ENCODE data around the gene CDC5L.

Gene CDC5L

DNA sequence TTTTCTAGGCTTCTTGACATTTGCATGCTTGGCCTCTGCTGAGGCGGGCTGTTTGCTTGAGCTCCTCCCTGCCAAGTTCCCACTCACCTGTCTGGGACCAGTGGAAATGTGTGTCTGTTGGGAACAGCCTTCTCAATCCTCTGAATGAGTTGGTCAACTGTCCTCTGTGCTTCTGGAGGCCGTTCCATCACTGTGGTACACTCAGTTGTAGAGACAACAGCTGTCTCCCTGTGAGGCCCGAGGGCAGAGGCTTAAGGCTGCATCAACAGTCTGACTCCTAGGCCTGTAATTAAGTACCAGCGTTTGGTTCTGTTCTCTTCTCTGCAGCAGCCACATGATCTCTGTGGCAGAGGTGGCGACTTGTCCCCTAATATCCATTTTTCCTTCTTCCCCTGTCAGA, 110.9 kb downstream of the CDC5L start:
- DNase-seq (ENCODE audit: low spot score): no peak

DNA sequence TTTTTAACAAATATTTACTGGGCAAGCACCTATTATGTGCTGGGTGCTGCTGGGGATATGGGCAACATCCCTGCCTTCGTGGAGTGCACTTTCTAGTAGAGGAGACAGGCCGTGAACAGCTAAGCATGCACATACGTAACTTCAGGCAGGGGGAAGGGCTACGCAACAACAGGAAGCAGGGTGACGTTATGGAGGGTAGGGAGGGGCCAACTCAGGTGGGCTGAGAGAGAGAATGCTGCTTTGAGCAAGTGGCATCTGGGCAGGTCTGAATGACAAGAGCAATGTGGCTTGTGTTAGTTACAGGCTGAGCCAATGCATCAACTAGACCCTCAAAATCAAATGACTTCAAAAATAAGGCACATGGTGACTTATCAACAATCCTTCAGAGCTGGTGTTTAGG, 112.1 kb downstream of the CDC5L start:
- no peak for DNase-seq (ENCODE audit: low spot score)

Small RNAs within 50 kb of the gene (small RNA-seq; reads per million reads assigned to genes)
- gene MIR4642: 0 to 0.08 reads per million in 2 experiments

Data from SK-N-DZ (cell line).